ENCODE data around the gene ZNF717. TPM values are rescaled to one million over a fixed set of nuclear protein-coding genes. Genes with fewer than 3 reads are reported as not detected.
A peak's percentile ranks its signal among the peaks of the same experiment; 100 is the strongest.
"Not testable (repeated sequence)": the region's sequence is repeated elsewhere in the genome, so short reads cannot be mapped to it uniquely, and the experiment has no call there.

ZNF717 gene
- 1.3 and 2.9 TPM in 2 replicates for total RNA-seq (2014; rRNA removed; shearing (Covaris generic))

- DNase-seq (ENCODE audit: low read depth): peak; percentile 76
Observed at GRCh38 chr3:75785081-75785755, at the start of gene ZNF717. Gene ZNF717, minus strand, starts transcription at chr3:75785549. Its CDS starts 2,187 bp downstream, at chr3:75783362.

- DNase-seq (ENCODE audit: low read depth): not testable (repeated sequence)
Observed at GRCh38 chr3:75831076-75831475, 45.7 kb upstream of the ZNF717 start.

- DNase-seq (ENCODE audit: low read depth): not testable (repeated sequence)
Observed at GRCh38 chr3:75818019-75818418, 32.7 kb upstream of the ZNF717 start.

- DNase-seq (ENCODE audit: low read depth): not testable (repeated sequence)
Observed at GRCh38 chr3:75816287-75817180, 31.2 kb upstream of the ZNF717 start.

- no peak for DNase-seq (ENCODE audit: low read depth)
Observed at GRCh38 chr3:75814797-75815196, 29.4 kb upstream of the ZNF717 start.

- no peak for DNase-seq (ENCODE audit: low read depth)
Observed at GRCh38 chr3:75782506-75782905, 2.8 kb downstream of the ZNF717 start.

GRCh38 chr3:75781079-75781745 is 4.1 kb downstream of the ZNF717 start:
- DNase-seq (ENCODE audit: low read depth): no peak

GRCh38 chr3:75777742-75778141 is 7.6 kb downstream of the ZNF717 start:
- DNase-seq (ENCODE audit: low read depth): not testable (repeated sequence)

GRCh38 chr3:75771631-75772030 is 13.7 kb downstream of the ZNF717 start:
- DNase-seq (ENCODE audit: low read depth): not testable (repeated sequence)

- DNase-seq (ENCODE audit: low read depth): no peak
Observed at GRCh38 chr3:75768303-75769017, 16.9 kb downstream of the ZNF717 start.

GRCh38 chr3:75737831-75738493 is 47.4 kb downstream of the ZNF717 start:
- peak; percentile 1 for DNase-seq (ENCODE audit: low read depth)

GRCh38 chr3:75727985-75728384 is 57.4 kb downstream of the ZNF717 start:
- DNase-seq (ENCODE audit: low read depth): no peak

- DNase-seq (ENCODE audit: low read depth): no peak
Observed at GRCh38 chr3:75692061-75692460, 93.3 kb downstream of the ZNF717 start.

- no peak for DNase-seq (ENCODE audit: low read depth)
Observed at GRCh38 chr3:75687323-75687722, 98.0 kb downstream of the ZNF717 start.

Other genes with a start within 250 kb of the ZNF717 start
- gene FRG2C, start 121.2 kb downstream of the ZNF717 start, total RNA-seq (2014; rRNA removed; shearing (Covaris generic)): not detected in 2 replicates

Data from M059J (cell line).